Parathyroid adenoma (tissue), 2 donors: ENCODE data around the gene ZNF223.
A peak's percentile ranks its signal among the peaks of the same experiment; 100 is the strongest.

Experiments used
- H2AFZ ChIP-seq: fragments of 300-600 bp; sonication (generic); one replicate; pipeline ENCODE4 v1.7.0; 2017; ENCODE audit warnings: antibody characterized with exemption, mild to moderate bottlenecking
- H3K27ac ChIP-seq: fragments of 300-600 bp; sonication (generic); one replicate; pipeline ENCODE4 v1.7.0; 2017
- H3K27me3 ChIP-seq: fragments of 300-600 bp; sonication (generic); one replicate; pipeline ENCODE4 v1.7.0; 2017; ENCODE audit warnings: low read length; ENCODE audit not compliant: control insufficient read depth, insufficient read depth
- H3K36me3 ChIP-seq: fragments of 300-600 bp; sonication (generic); one replicate; pipeline ENCODE4 v1.7.0; 2017; ENCODE audit warnings: low read length; ENCODE audit not compliant: control insufficient read depth, insufficient read depth
- H3K4me1 ChIP-seq: fragments of 300-600 bp; sonication (generic); one replicate; pipeline ENCODE4 v1.7.0; 2017; ENCODE audit warnings: control low read depth
- H3K4me2 ChIP-seq: fragments of 300-600 bp; sonication (generic); one replicate; pipeline ENCODE4 v1.7.0; 2017; ENCODE audit warnings: low read length
- H3K4me3 ChIP-seq: fragments of 300-600 bp; sonication (generic); one replicate; pipeline ENCODE4 v1.7.0; 2017; ENCODE audit warnings: low read depth, low read length
- H3K79me2 ChIP-seq: fragments of 300-600 bp; sonication (generic); one replicate; pipeline ENCODE4 v1.7.0; 2017; ENCODE audit warnings: control low read depth
- H3K9ac ChIP-seq: fragments of 300-600 bp; sonication (generic); one replicate; pipeline ENCODE4 v1.7.0; 2017; ENCODE audit warnings: mild to moderate bottlenecking
- H3K9me3 ChIP-seq: fragments of 300-600 bp; sonication (generic); one replicate; pipeline ENCODE4 v1.7.0; 2017; ENCODE audit warnings: low read length; ENCODE audit not compliant: control insufficient read depth
- CTCF ChIP-seq: fragments of 300-600 bp; sonication (generic); IDR thresholded peaks from one replicate; pipeline ENCODE4 v1.7.0; 2017; ENCODE audit warnings: antibody characterized with exemption, mild to moderate bottlenecking
- donor health status: primary hyperparathyroidism.

Gene ZNF223

DNA sequence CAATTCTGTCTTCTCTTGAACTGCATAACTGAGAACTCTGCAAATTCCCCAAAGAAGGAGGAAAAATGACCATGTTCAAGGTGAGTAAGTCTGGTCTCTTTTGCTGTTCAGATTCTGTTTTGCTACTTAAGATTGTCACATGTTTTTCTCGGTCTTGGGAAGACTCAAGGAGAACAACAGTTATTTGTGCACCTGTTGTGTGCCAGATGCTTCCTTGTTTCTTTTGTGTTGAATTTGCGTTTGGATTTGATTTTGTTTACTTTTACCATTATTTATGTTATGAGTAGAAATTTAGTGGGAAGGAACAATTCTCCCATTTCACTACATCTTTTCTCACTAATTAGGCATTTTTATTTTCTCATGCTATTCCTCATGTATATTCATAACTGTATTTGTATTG is 24.5 kb downstream of the ZNF223 start:
- H2AFZ ChIP-seq, result no peak overlapping the region
- TF ChIP-seq CTCF, result no peak
- no peaks in the 10 kb centered on the region for H3K27me3 ChIP-seq
- no peak overlapping the region for H3K4me3 ChIP-seq
- no peak overlapping the region for H3K4me2 ChIP-seq
- no peaks in the 10 kb centered on the region for H3K9me3 ChIP-seq
- H3K27ac ChIP-seq, result no peak overlapping the region
- no peak overlapping the region for H3K9ac ChIP-seq
- H3K36me3 ChIP-seq, result no peaks in the 10 kb centered on the region
- H3K79me2 ChIP-seq, result no peaks in the 10 kb centered on the region
- no peaks in the 10 kb centered on the region for H3K4me1 ChIP-seq

DNA sequence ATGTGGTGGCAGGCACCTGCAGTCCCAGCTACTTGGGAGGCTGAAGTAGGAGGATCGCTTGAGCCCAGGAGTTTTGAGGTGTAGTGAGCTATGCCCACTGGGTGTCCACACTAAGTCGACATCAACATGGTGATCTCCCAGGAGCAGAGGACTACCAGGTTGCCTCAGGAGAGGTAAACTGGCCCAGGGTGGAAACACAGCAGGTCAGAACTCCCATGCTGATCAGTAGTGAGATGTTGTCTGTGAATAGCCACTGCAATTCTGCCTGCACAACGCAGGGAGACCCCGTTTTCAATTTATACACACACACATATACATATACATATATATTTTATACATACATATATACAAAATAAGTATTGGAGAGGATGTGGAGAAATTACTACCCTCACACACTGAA is 40.3 kb downstream of the ZNF223 start:
- no peak for TF ChIP-seq CTCF
- no peak overlapping the region for H3K9ac ChIP-seq
- H3K79me2 ChIP-seq, result peaks cover 4% of the 10 kb centered on the region
- H3K36me3 ChIP-seq, result no peaks in the 10 kb centered on the region
- no peak overlapping the region for H2AFZ ChIP-seq
- no peak overlapping the region for H3K4me2 ChIP-seq
- no peaks in the 10 kb centered on the region for H3K27me3 ChIP-seq
- no peaks in the 10 kb centered on the region for H3K9me3 ChIP-seq
- no peak overlapping the region for H3K4me3 ChIP-seq
- peaks cover 3% of the 10 kb centered on the region for H3K4me1 ChIP-seq
- no peak overlapping the region for H3K27ac ChIP-seq

DNA sequence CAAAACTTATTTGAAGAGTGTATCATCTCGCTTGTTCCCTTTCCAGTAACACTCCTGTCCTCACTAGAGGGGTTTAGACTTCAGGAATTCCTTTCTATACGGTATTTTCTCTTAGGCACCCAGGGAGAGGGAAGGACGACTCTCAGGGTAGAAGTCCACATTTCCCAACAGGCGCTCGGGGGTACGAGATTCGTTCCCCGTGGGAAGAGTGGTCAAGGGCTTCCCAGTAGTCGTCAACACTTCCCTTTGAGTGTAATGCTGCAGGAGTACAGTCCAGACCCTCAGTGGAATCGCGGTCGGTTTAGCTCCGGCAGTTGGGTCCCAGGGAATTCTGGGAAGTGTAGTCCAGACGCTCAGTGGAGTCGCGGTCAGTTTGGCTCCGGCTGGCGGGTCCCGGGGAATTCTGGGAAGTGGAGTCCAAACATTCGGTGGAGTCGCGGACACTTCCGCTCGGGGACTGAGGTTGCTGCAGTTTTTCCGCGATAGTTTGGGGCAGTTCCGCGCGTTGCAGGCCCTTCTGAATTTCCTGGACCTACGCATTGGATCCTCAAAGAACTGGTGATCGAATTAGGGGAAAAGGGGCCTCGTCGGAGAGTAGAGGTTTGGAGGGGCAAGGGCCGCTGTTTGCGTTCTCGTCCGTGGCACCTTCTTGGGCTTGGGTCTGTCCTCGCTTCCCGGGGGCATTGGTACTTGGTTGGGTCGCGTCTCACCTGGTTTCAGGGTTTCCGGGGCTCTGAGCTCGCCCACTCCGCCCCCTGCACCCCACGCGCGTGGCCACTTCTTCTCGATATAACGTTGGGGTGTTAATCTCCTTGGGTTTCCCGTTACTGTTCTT is 42.3 kb downstream of the ZNF223 start, which contains the start of gene ZNF224:
Gene ZNF224, plus strand, starts transcription at position 431 of the 835 bp plus-strand sequence. CDS start 3,513 bp downstream, outside the sequence.
- H3K4me2 ChIP-seq, result peak within 1 kb of the TSS; percentile 99

GRCh38 chr19:44107751-44108150 is 55.9 kb downstream of the ZNF223 start:
- TF ChIP-seq CTCF, result no peak
- Histone ChIP-seq H3K27ac (no peak overlapping the region), H3K4me1 (no peaks in the 10 kb centered on the region), H3K4me3 (no peak overlapping the region), H2AFZ (no peak overlapping the region), H3K4me2 (no peak overlapping the region), H3K9me3 (no peaks in the 10 kb centered on the region), H3K36me3 (peaks cover 8% of the 10 kb centered on the region), H3K79me2 (no peaks in the 10 kb centered on the region), H3K9ac (no peak overlapping the region), H3K27me3 (no peaks in the 10 kb centered on the region)

More for the DNA sequence above, 42.3 kb downstream of the ZNF223 start, which contains the start of gene ZNF224:
- Histone ChIP-seq H3K36me3 (no peaks in the 10 kb centered on the region), H3K27me3 (no peaks in the 10 kb centered on the region), H2AFZ (peak within 1 kb of the TSS; percentile 96), H3K9ac (peak within 1 kb of the TSS; percentile 24), H3K4me1 (peaks cover 3% of the 10 kb centered on the region), H3K27ac (peak within 1 kb of the TSS; percentile 66), H3K9me3 (no peaks in the 10 kb centered on the region), H3K79me2 (peaks cover 4% of the 10 kb centered on the region), H3K4me3 (peak within 1 kb of the TSS; percentile 91)
- TF ChIP-seq CTCF, result no peak
